Sigmoid colon (tissue), 7 donors: ENCODE data around the gene ZNF865. TPM values are rescaled to one million over a fixed set of nuclear protein-coding genes. Genes with fewer than 3 reads are reported as not detected.

Source experiments
- DNase-seq: peaks from one replicate; pipeline ENCODE4 v3.0.0-alpha.2; 2019
- H3K27ac ChIP-seq, 4 donors: fragments of 200-600 bp; sonication (generic); one replicate each; pipeline ENCODE4 v1.5.1; 2016 to 2019; ENCODE audit warnings: mild to moderate bottlenecking in 1 of 4
- H3K27me3 ChIP-seq, 3 donors: fragments of 200-600 bp; sonication (generic); one replicate each; pipeline ENCODE4 v1.5.1; 2019; ENCODE audit warnings: mild to moderate bottlenecking in 1 of 3
- H3K36me3 ChIP-seq, 4 donors: fragments of 200-600 bp; sonication (generic); one replicate each; pipeline ENCODE4 v1.5.1; 2016 to 2019
- H3K4me1 ChIP-seq, 4 donors: fragments of 200-600 bp; sonication (generic); one replicate each; pipeline ENCODE4 v1.5.1; 2017 to 2019
- H3K4me3 ChIP-seq, 4 donors: fragments of 200-600 bp; sonication (generic); one replicate each; pipeline ENCODE4 v1.5.1; 2017 to 2019; ENCODE audit warnings: mild to moderate bottlenecking in 2 of 4, moderate library complexity in 1 of 4
- H3K9me3 ChIP-seq, 4 donors: fragments of 200-600 bp in 3 of 4; sonication (generic) in 3 of 4; one replicate each; pipeline versions ENCODE4 v1.5.1 to v1.6.1; 2013 to 2019
- EP300 ChIP-seq, 4 donors: sonication (generic); formaldehyde crosslinking; IDR thresholded peaks; one replicate each; pipeline ENCODE4 v1.6.1; 2017; ENCODE audit warnings: antibody characterized with exemption in 4 of 4
- POLR2A ChIP-seq, 2 donors: fragments of 450-650 bp; IDR thresholded peaks; one replicate each; pipeline ENCODE4 v1.6.1; 2016; ENCODE audit warnings: antibody characterized with exemption in 2 of 2, mild to moderate bottlenecking in 2 of 2, moderate library complexity in 2 of 2
- POLR2AphosphoS5 ChIP-seq, 4 donors: sonication (generic); formaldehyde crosslinking; IDR thresholded peaks; one replicate each; pipeline ENCODE4 v1.6.1; 2017; ENCODE audit warnings: antibody characterized with exemption in 4 of 4
- WGBS, 2 donors: extraction: QIAGEN DNeasy Blood & Tissue Kit; methylation state at CpG; one replicate each; pipeline ENCODE4 v1.1.7; 2013; 5-methylcytosine and 5-hydroxymethylcytosine counted together
- intact Hi-C: fragments of 100-400 bp; cut with DNase I; formaldehyde crosslinking; loops from one replicate; pipeline ENCODE4 v1.15.1; 2023
- polyA plus RNA-seq, 3 donors: library from polyadenylated mRNA; stranded (reverse); fragments of 200-250 nt; gene quantifications; one replicate each; pipeline ENCODE4 v1.2.3, GENCODE V29; 2013
- total RNA-seq, 4 donors: library from RNA; depleted of rRNA; stranded (reverse); fragments of >200 nt; gene quantifications; one replicate each; pipeline ENCODE4 v1.1.0, GENCODE V29; 2016
- TF ChIP-seq, protein P1 (sequence below), 4 experiments: fragments of 450-650 bp in 3 of 4; fragments of 200-600 bp in 1 of 4; IDR thresholded peaks; one replicate each; pipeline ENCODE4 v1.5.1; 2016 to 2019; ENCODE audit warnings: antibody characterized with exemption in 4 of 4, mild to moderate bottlenecking in 3 of 4, moderate library complexity in 2 of 4
- donor health status: healthy with polysubstance abuse.
- donor health status: Bipolar disorder and iron deficiency.
- donor health status: healthy.

Gene ZNF865
- total and polyA plus RNA-seq, 7 donors = 2.3 to 9.3 (median 3.0) TPM

- intact Hi-C loops = no loop called here
- DNase-seq = peak; percentile 75
- peaks cover 0 to 23% (median 2%) of the 10 kb centered on the region in 4 donors for H3K36me3 ChIP-seq
- peaks cover 0 to 75% (median 70%) of the 10 kb centered on the region in 4 donors for H3K4me1 ChIP-seq
- H3K9me3 ChIP-seq = no peaks in the 10 kb centered on the region
- WGBS, 2 donors = 1 to 2% methylated on average over 25 of the region's 25 CpGs
- peak overlapping the region; percentile 84 to 98 (median 97) for H3K27ac ChIP-seq
- no peaks in the 10 kb centered on the region for H3K27me3 ChIP-seq
- H3K4me3 ChIP-seq = peak overlapping the region; percentile 78 to 99 (median 85)
- TF ChIP-seq EP300 (IDR thresholded peaks at IDR 0.05) (no peak), POLR2A (IDR thresholded peaks at IDR 0.05) (no peak), POLR2AphosphoS5 (IDR thresholded peaks at IDR 0.05) (peak in 2 of 4 donors; percentile 17 to 27)
Observed at GRCh38 chr19:55641426-55642152, 36.1 kb downstream of the ZNF865 start.

DNA sequence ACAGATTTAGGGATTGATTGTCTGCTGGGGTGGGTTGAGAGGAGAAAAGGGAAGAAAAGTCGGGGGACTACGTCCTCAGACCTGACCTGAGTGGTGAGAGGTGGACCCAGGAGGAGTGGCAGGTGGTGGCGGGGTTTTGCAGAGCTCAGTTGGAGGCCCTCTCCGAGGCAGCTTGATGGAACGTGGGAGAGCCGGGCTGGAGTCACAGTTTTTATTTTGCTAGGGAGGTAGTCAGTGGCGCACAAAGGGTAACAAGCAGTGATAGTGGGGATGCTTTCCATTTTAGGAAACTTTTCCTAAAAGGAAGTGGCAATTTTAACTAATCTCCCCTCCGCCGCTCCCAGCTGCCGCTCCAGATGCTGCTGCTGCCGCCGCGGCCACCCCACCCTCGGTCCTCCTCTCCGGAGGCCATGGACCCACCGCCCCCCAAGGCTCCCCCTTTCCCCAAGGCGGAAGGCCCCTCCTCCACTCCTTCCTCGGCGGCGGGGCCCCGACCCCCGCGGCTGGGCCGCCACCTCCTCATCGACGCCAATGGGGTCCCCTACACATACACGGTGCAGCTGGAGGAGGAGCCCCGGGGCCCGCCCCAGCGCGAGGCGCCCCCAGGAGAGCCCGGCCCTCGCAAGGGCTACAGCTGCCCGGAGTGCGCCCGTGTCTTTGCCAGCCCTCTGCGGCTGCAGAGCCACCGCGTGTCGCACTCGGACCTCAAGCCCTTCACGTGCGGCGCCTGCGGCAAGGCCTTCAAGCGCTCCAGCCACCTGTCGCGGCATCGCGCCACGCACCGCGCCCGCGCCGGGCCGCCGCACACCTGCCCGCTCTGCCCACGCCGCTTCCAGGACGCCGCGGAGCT is 36.9 kb downstream of the ZNF865 start:
- intact Hi-C loops = no loop called here

DNA sequence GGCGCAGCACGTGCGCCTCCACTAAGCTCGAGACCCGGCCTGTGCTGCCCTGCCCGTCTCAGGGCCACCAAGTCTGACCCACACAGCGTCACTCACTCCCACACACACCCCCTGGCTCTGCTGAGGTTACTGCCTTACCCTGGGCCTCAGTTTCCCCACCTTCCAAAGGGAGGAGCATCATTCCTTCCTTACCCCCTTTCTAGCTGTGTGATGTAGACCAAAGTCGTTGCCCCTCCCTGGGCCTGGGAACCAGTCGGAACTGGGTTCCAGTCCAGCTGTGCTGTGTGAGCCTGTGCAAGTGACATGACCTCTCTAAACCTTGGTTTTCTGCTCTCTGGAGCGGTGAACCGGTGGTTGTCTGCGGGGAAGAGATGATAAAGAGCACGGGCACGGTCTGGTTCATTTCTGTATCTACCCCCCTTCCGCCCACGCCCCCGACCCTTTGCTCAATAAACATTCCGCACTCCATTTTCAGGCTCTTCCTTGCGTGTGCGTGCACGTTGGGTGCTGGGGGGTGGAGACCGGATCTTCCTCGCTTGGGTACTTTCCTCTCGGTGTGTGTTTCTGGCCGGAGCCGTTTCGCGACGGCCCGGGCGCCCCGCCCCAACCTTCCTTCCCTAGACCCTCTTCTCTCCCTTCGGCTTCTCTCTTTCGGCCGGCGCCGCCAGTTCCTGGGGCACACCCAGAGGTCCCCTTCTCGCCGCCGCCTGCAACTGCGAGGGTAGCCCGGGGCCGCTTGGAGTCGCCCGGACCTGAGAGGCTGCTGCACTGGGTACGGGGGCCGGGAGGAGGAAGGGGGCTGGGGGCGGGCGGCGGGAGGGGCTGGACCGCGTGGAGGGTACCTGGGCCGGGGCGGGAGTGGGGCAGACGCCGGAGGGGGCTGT is 37.8 kb downstream of the ZNF865 start, which contains the start of gene ZNF581:
ZNF581 (plus strand) TSS at position 647 of the 884 bp plus-strand sequence. CDS start 923 bp downstream, outside the sequence.
- DNase-seq = peak; percentile 88
- TF ChIP-seq, protein P1, sequence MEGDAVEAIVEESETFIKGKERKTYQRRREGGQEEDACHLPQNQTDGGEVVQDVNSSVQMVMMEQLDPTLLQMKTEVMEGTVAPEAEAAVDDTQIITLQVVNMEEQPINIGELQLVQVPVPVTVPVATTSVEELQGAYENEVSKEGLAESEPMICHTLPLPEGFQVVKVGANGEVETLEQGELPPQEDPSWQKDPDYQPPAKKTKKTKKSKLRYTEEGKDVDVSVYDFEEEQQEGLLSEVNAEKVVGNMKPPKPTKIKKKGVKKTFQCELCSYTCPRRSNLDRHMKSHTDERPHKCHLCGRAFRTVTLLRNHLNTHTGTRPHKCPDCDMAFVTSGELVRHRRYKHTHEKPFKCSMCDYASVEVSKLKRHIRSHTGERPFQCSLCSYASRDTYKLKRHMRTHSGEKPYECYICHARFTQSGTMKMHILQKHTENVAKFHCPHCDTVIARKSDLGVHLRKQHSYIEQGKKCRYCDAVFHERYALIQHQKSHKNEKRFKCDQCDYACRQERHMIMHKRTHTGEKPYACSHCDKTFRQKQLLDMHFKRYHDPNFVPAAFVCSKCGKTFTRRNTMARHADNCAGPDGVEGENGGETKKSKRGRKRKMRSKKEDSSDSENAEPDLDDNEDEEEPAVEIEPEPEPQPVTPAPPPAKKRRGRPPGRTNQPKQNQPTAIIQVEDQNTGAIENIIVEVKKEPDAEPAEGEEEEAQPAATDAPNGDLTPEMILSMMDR (IDR thresholded peaks at IDR 0.05) = no peak
- peak; percentile 26 to 68 (median 52) for TF ChIP-seq POLR2AphosphoS5 (IDR thresholded peaks at IDR 0.05)
- TF ChIP-seq EP300 (IDR thresholded peaks at IDR 0.05) = no peak
- no peak for TF ChIP-seq POLR2A (IDR thresholded peaks at IDR 0.05)
- Histone ChIP-seq H3K27ac (peak within 1 kb of the TSS; percentile 84 to 98 (median 97)), H3K27me3 (no peaks in the 10 kb centered on the region), H3K4me3 (peak within 1 kb of the TSS; percentile 78 to 99 (median 85)), H3K4me1 (peaks cover 0 to 69% (median 68%) of the 10 kb centered on the region in 4 donors), H3K9me3 (no peaks in the 10 kb centered on the region), H3K36me3 (peaks cover 0 to 20% (median 2%) of the 10 kb centered on the region in 4 donors)
- WGBS, 2 donors = 1 to 2% methylated on average over 56 of the region's 56 CpGs
- intact Hi-C loops = no loop called here

More for the DNA sequence above, 36.9 kb downstream of the ZNF865 start:
- peaks cover 0 to 23% (median 2%) of the 10 kb centered on the region in 4 donors for H3K36me3 ChIP-seq
- no peaks in the 10 kb centered on the region for H3K27me3 ChIP-seq
- DNase-seq = peak; percentile 72
- no peaks in the 10 kb centered on the region for H3K9me3 ChIP-seq
- WGBS, 2 donors = 0 to 1% methylated on average over 65 of the region's 65 CpGs
- peak overlapping the region; percentile 84 to 98 (median 97) for H3K27ac ChIP-seq
- peaks cover 0 to 74% (median 69%) of the 10 kb centered on the region in 4 donors for H3K4me1 ChIP-seq
- peak overlapping the region; percentile 78 to 99 (median 85) for H3K4me3 ChIP-seq
- TF ChIP-seq POLR2AphosphoS5 (IDR thresholded peaks at IDR 0.05) = peak in 1 of 4 donors; percentile 4
- TF ChIP-seq, protein P1 (IDR thresholded peaks at IDR 0.05) = no peak
- no peak for TF ChIP-seq POLR2A (IDR thresholded peaks at IDR 0.05)
- no peak for TF ChIP-seq EP300 (IDR thresholded peaks at IDR 0.05)

DNA sequence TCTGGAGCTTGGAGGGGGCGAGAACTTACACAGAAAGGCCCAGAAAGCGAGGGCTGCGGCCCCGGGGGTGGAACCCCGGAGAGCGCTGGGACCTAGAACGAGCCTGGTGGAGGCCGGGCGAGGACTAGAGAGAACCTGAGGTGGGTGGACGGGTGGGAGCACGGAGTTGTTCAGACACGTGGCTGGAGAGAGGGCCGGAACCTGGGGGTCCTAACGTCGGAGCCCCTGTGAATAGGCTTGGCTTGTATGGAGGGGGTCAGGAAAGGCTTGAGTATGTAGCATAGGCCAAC is 38.4 kb downstream of the ZNF865 start:
- 0 to 1% methylated on average over 15 of the region's 15 CpGs for WGBS, 2 donors
- TF ChIP-seq POLR2A (IDR thresholded peaks at IDR 0.05) (no peak), EP300 (IDR thresholded peaks at IDR 0.05) (no peak), POLR2AphosphoS5 (IDR thresholded peaks at IDR 0.05) (no peak)
- intact Hi-C loops = no loop called here
- peak overlapping the region; percentile 84 to 98 (median 97) for H3K27ac ChIP-seq
- H3K9me3 ChIP-seq = no peaks in the 10 kb centered on the region
- H3K4me1 ChIP-seq = peaks cover 0 to 75% (median 68%) of the 10 kb centered on the region in 4 donors
- H3K4me3 ChIP-seq = peak overlapping the region; percentile 78 to 99 (median 85)
- no peaks in the 10 kb centered on the region for H3K27me3 ChIP-seq
- H3K36me3 ChIP-seq = peaks cover 0 to 16% (median 2%) of the 10 kb centered on the region in 4 donors
- DNase-seq = no peak
